Coronary artery (tissue), 2 donors: ENCODE data around the gene EXOC3L1.

ENCODE experiments used
- DNase-seq: peaks from one replicate; pipeline ENCODE4 v3.0.0-alpha.2; 2017; ENCODE audit warnings: low spot score
- H3K27ac ChIP-seq, 2 donors: fragments of 200-600 bp; sonication (generic); one replicate each; pipeline ENCODE4 v1.5.1; 2016 to 2019
- H3K4me3 ChIP-seq: fragments of 200-600 bp; sonication (generic); 2 replicates; pipeline ENCODE4 v1.5.1; 2016; ENCODE audit warnings: mild to moderate bottlenecking, moderate library complexity
- CTCF ChIP-seq: fragments of 200-600 bp; sonication (generic); IDR thresholded peaks from one replicate; pipeline ENCODE4 v1.5.1; 2019; ENCODE audit warnings: antibody characterized with exemption

The EXOC3L1 gene

DNA sequence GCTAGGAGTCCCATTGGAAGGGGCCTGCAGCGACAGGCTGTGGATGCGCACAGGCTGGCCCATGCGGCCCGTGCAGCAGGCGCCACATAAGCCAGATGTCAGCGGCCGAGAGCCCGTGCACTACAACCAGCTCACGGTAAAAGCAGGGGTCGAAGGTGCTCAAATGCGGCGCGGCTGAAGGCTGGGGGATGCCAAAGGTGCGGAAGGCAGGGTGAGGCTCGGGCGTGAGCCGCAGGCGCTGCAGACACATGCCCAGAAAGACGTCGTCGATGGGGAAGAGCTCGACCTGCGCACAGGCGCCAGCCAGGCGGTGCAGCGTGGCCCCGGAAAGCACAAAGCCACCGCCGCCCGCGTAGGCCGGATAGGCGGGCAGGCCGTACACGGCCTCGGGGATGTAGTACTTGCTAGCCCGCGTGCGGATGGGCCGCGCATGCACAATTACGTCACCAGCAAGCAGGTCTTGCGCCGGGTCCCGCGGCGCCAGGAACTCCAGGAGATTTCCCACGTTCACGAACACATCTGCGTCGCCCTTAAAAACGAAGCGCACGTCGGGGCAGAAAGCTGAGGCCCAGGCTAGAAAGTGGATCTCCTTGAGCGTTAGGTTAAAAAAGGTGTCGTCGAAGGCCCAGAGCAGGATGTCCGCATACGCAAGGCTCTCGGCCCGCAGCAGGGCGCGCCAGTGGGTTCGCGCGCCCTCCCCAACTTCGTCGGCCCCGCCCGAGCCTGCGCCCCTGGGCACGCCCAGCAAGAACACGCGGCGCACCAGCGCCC is 40.5 kb downstream of the EXOC3L1 start:
- Histone ChIP-seq H3K4me3 (peak overlapping the region; percentile 75), H3K27ac (peak overlapping the region; percentile 87 to 91)
- DNase-seq, result peak; percentile 71
- no peak for TF ChIP-seq CTCF

GRCh38 chr16:67148656-67149275 is 41.2 kb downstream of the EXOC3L1 start:
- DNase-seq, result peak; percentile 71
- no peak for TF ChIP-seq CTCF
- no peak overlapping the region for H3K4me3 ChIP-seq
- H3K27ac ChIP-seq, result no peak overlapping the region

GRCh38 chr16:67148221-67148620 is 41.7 kb downstream of the EXOC3L1 start:
- no peak overlapping the region for H3K4me3 ChIP-seq
- TF ChIP-seq CTCF, result no peak
- DNase-seq, result no peak
- H3K27ac ChIP-seq, result no peak overlapping the region

- H3K4me3 ChIP-seq, result no peak overlapping the region
- no peak for TF ChIP-seq CTCF
- peak overlapping the region in 1 of 2 donors; percentile 6 for H3K27ac ChIP-seq
- no peak for DNase-seq
Measured at GRCh38 chr16:67147437-67148140, 42.3 kb downstream of the EXOC3L1 start.

DNA sequence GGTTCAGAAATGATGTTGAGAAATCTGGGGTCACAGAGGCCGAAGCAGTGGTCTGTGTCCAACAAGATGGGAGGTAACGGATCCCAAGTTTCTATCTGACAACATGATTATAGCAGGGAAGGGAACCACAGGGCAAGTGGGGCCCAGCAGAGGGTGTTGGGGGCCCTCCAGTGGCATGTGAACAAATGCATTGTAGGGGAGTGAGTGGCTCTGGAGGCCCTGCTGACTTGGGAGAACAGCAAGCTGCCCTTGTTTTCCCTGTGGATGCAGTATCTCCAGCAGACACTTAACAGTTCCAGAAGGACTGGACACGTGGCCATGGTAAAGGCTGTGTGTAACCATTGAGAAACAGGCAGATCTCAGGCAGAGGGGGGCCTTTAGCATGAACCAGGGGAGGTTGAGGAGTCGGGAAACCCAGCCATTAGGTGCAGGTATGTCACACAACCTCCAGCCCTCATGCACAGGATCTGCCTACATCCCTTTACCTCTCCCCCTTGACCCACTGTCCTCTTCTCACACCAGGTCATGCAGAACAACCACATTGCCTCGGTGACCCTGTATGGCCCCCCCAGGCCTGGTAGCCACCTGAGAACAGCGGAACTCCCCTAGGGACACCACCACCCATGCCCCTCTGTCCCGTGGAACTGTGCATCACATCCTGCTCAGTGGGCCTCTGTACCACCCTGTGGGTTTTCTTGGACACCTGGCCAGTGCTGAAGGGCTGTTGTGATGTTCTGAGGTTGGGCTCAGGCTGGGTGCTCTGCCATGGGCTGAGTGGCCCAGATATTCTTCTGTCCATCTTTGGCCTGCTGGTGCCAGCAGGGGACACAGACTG is 43.2 kb downstream of the EXOC3L1 start:
- DNase-seq, result no peak
- H3K4me3 ChIP-seq, result no peak overlapping the region
- no peak overlapping the region for H3K27ac ChIP-seq
- no peak for TF ChIP-seq CTCF

DNA sequence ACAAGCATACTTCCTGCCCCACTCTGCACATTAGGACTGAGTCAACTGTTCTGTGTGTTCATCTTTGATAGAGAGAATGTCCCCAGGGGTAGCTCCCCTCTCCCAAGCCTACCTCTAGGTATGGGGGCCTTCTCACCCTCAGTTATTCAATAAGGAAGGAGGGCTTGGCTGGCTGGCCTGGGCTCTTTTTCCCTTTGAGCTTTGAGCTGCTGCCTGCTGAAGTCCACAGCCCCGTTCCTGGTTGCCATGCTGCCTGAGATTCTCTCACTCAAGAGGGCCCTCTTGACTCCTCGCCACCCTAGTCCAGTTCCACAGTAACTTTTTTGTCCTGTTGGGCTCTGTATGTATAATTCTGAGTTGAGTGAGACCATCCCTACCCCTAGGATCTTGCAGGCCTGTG is 44.2 kb downstream of the EXOC3L1 start:
- no peak overlapping the region for H3K27ac ChIP-seq
- H3K4me3 ChIP-seq, result no peak overlapping the region
- no peak for TF ChIP-seq CTCF
- no peak for DNase-seq
